Measurements from ENCODE around the gene ERC2.
"Not testable (repeated sequence)": the region's sequence is repeated elsewhere in the genome, so short reads cannot be mapped to it uniquely, and the experiment has no call there.

ERC2 gene

GRCh38 chr3:55525436-55525835 lies 942.8 kb downstream of the ERC2 start:
- DNase-seq (ENCODE audit: low read depth in 2 of 2): no peak

GRCh38 chr3:55524565-55525244 lies 943.6 kb downstream of the ERC2 start:
- no peak for DNase-seq (ENCODE audit: low read depth in 2 of 2)

- DNase-seq (ENCODE audit: low read depth in 2 of 2): no peak
These were observed 944.8 kb downstream of the ERC2 start for GRCh38 chr3:55523471-55523870.

- DNase-seq (ENCODE audit: low read depth in 2 of 2): no peak
These were observed 946.4 kb downstream of the ERC2 start for GRCh38 chr3:55521738-55522421.

- no peak for DNase-seq (ENCODE audit: low read depth in 2 of 2)
These were observed 947.1 kb downstream of the ERC2 start for GRCh38 chr3:55521064-55521737.

- no peak for DNase-seq (ENCODE audit: low read depth in 2 of 2)
These were observed 949.2 kb downstream of the ERC2 start for GRCh38 chr3:55519019-55519418.

- no peak for DNase-seq (ENCODE audit: low read depth in 2 of 2)
These were observed 949.8 kb downstream of the ERC2 start for GRCh38 chr3:55518451-55518850.

GRCh38 chr3:55516392-55517030 lies 951.8 kb downstream of the ERC2 start:
- DNase-seq (ENCODE audit: low read depth in 2 of 2): no peak

- DNase-seq (ENCODE audit: low read depth in 2 of 2): no peak
These were observed 952.6 kb downstream of the ERC2 start for GRCh38 chr3:55515550-55516246.

- DNase-seq (ENCODE audit: low read depth in 2 of 2): no peak
These were observed 953.3 kb downstream of the ERC2 start for GRCh38 chr3:55514962-55515361.

GRCh38 chr3:55512571-55513343 lies 955.5 kb downstream of the ERC2 start:
- DNase-seq (ENCODE audit: low read depth in 2 of 2): no peak

GRCh38 chr3:55511895-55512570 lies 956.2 kb downstream of the ERC2 start:
- no peak for DNase-seq (ENCODE audit: low read depth in 2 of 2)

- no peak for DNase-seq (ENCODE audit: low read depth in 2 of 2)
These were observed 959.9 kb downstream of the ERC2 start for GRCh38 chr3:55508335-55508734.

GRCh38 chr3:55507808-55508207 lies 960.5 kb downstream of the ERC2 start:
- DNase-seq (ENCODE audit: low read depth in 2 of 2): no peak

GRCh38 chr3:55505776-55506175 lies 962.5 kb downstream of the ERC2 start:
- DNase-seq (ENCODE audit: low read depth in 2 of 2): no peak

- not testable (repeated sequence) for DNase-seq (ENCODE audit: low read depth in 2 of 2)
These were observed 963.2 kb downstream of the ERC2 start for GRCh38 chr3:55505102-55505501.

GRCh38 chr3:55501905-55502304 lies 966.4 kb downstream of the ERC2 start:
- DNase-seq (ENCODE audit: low read depth in 2 of 2): no peak

GRCh38 chr3:55500555-55501330 lies 967.5 kb downstream of the ERC2 start:
- no peak for DNase-seq (ENCODE audit: low read depth in 2 of 2)

GRCh38 chr3:55498520-55498919 lies 969.7 kb downstream of the ERC2 start:
- DNase-seq (ENCODE audit: low read depth in 2 of 2): no peak

GRCh38 chr3:55497250-55497649 lies 971.0 kb downstream of the ERC2 start:
- no peak for DNase-seq (ENCODE audit: low read depth in 2 of 2)

Measured in stimulated activated CD8-positive, alpha-beta memory T cell treated with anti-CD3 and anti-CD28 coated beads, Interleukin-2, amount 100 ng/mL, for 1 hour (primary cell).